GM18909 (cell line): ENCODE data around the gene APIP.

Experiments used
- ATAC-seq: cut with Tn5 transposase; IDR thresholded peaks from one replicate; pipeline ENCODE4 v1.9.1; 2021; ENCODE audit warnings: mild to moderate bottlenecking; ENCODE audit not compliant: unreplicated experiment, poor library complexity

The APIP gene, protein sequence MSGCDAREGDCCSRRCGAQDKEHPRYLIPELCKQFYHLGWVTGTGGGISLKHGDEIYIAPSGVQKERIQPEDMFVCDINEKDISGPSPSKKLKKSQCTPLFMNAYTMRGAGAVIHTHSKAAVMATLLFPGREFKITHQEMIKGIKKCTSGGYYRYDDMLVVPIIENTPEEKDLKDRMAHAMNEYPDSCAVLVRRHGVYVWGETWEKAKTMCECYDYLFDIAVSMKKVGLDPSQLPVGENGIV

DNA sequence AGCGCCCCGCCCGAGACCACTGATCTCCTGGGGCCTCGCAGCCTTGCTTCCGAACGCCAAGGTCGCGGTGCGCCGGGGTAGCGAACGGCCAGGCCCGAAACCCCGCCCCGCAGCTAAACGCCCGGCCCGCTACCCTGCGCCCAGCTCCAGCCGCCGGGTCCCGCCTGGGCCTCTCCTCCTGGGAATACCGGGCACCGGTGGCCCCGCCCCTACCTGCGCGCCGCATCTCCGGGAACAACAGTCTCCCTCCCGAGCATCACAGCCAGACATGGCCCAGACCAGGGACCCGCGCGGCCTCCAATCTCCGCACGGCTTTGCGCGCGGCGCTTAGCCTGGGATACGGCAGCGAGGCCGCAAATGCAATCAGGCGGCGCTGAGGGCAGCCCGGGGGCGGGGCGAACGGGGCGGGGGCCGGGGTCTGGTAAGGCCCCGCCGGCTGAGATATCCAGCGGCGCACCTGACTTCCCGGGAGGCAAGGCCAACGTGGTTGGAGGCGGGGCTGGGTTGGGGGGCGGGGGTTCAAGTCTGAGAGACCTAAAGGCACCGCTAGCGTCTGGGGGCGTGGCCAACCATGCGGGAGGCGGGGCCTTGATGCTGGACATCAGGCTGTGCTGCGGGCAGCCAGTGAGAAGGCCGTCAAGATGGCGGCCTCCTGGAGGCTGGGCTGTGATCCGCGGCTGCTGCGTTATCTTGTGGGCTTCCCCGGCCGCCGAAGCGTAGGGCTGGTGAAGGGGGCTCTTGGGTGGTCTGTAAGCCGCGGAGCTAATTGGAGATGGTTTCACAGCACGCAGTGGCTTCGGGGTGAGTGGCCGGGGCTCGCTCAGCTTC lies at the start of gene APIP, which contains the start of gene PDHX:
APIP (minus strand) TSS at position 365 of the 828 bp plus-strand sequence; CDS start at position 270, 95 bp downstream.
PDHX (plus strand) TSS at position 604 of the 828 bp plus-strand sequence; CDS start at position 642, 38 bp downstream.
- ATAC-seq, result peak; percentile 96

DNA sequence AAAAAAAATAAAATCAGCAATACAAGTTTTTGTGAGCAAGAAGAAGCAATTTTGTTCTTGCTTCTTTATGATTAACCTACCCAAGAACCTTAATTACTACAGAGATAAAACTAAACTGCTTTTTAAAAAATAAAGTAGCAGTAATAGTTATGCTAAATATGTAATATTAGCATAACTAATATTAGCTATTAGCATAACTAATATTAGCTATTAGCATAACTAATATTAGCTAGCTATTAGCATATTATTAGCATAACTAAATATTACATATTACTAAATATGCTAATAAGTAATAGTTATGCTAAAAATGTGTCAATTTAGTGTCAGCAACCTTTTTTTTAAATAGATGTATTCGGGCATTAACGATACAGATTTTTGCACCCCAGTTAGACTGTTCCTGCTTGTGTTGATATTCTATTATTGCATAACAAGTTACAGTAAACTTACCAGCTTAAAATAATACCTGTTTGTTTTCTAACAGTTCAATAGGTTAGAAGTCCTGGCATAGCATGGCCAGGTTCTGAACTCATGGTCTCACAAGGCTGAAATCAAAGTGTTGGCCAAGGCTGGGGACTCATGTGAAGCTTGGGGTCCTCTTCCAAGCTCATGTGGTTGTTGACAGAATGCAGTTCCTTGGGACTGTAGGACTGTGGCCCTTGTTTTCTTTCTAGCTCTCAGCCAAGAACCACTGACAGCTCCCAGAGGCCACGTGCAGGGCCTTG lies 48.6 kb upstream of the APIP start:
- ATAC-seq, result no peak

DNA sequence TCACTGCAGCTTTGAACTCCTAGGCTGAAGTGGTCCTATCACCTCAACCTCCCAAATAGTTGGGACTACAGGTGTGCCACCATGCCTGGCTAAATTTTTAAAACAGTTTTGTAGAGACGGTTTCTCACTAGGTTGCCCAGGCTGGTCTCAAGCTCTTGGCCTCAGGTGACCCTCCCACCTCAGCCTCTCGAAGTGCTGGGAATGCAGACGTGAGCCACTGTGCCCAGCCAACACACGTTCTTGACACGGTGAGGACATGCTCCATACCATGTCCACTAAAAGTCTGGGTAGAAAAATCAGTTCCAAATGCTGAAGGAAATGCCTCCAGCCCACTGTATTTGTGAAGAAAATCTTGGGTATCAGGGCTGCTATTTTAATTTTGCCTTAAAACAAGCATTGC lies 47.2 kb upstream of the APIP start:
- no peak for ATAC-seq

DNA sequence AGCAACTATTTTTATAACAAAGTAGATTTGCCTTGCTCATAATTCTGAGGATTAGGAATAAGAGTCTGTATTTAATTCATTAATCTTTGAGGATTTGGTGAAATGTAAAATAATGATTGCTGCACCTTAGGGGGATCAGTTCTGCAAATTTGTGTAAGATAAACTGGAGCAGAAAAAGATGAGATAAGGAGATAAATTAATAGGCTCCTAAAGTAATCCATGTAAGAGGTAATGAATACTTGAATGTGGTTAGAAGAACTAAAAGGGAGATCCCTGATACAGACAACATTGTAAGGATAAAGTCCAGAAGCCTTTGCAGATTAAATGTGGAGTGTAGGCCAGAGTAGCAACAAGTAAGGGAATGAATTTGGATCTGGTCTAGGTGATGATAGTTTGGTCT lies 45.9 kb upstream of the APIP start:
- ATAC-seq, result no peak

DNA sequence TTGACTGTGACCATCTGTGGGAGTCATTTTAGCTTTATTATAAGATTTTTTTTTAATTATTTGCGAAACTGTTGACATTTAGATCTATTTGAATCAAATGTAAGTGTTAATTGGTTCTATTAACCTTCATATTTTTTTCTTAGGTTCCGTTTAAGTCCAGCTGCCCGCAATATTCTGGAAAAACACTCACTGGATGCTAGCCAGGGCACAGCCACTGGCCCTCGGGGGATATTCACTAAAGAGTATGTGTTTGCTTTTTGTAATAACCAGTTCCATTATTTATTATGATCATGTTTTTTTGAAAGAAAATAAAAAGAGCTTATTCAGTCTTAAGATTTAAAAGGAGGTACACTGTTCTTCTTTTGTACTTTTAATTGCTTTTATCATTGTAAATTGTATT lies 44.1 kb upstream of the APIP start:
- ATAC-seq, result no peak

DNA sequence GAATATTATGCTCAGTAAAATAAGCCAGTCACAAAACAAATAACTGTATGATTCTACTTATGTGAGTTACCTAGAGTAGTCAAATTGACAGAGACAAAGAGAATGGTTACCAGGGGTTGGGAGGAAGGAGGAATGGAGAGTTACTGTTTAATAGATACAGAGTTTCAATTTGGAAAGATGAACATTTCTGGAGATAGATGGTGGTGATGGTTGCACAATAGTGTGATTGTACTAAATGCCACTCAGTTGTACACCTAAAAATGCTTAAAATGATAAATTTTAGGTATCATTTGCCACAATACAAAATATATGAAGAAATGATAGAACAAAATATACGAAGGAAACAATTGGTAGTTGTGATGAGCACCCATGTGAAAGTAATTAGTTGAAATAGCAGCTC lies 43.6 kb upstream of the APIP start:
- ATAC-seq, result no peak

DNA sequence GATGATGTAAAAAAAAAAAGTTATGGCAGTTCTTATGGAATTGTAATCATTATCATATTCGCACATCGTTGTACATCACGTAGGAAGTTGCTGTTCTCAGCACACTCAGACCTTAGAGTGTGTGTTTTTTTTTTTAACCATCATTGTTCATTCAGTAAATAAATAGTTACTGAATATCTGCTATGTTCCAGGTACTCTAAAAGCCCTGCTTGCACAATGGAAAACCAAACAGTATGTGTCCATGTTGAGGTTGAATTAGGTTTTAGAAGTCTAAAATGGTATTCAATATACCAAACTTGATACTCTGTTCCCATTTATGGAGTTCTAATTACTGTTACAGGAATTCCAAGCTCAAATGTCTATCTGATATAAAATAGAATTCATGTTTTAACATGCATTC lies 41.4 kb upstream of the APIP start:
- no peak for ATAC-seq

DNA sequence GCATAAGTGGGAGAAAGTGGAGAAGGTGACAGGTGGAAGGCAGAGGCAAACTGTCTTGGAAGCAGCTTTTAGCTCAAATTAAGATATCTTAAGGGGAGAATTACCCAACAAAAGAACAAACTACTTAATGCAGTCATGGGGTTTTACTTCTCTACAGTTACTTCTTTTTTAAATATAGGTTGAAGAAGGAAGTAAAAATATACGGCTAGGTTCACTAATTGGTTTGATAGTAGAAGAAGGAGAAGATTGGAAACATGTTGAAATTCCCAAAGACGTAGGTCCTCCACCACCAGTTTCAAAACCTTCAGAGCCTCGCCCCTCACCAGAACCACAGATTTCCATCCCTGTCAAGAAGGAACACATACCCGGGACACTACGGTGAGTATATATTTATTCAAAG lies 41.0 kb upstream of the APIP start:
- no peak for ATAC-seq

DNA sequence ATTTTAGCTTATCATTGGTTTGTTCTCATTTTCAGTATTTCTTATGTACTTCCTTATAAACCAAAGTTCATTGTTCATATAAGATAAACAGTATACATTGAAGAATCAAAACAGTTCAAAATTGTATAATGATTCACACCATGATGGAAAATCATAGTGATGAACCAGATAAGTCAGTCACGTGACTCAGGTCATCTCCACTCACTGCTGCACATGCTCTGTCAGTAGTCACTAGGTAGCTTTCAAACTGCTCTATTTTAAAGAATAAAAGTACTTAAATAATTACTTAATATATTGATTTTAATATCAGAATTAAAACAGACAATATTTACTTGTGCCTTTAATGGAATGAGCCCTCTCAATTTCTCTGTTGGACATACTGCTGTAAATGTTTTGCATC lies 37.8 kb upstream of the APIP start:
- ATAC-seq, result no peak

DNA sequence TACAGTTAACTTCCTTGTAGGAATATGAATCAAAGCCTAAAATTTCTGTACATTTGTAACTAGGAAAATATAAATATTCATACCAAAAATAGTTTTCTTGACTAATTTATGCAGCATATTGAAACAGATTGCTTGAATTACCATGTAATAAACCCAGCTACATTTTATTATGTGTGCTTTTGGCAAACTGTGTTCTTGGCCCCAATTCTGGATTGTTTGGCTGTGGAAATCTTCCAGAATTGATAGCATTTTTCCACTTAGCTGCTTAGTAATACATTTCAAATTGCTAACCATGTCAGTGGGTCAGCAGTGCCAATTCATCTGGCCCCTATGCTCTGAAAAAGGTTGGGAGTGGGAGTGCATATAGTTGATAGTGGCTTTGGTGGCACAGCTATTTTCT lies 32.5 kb upstream of the APIP start:
- no peak for ATAC-seq

DNA sequence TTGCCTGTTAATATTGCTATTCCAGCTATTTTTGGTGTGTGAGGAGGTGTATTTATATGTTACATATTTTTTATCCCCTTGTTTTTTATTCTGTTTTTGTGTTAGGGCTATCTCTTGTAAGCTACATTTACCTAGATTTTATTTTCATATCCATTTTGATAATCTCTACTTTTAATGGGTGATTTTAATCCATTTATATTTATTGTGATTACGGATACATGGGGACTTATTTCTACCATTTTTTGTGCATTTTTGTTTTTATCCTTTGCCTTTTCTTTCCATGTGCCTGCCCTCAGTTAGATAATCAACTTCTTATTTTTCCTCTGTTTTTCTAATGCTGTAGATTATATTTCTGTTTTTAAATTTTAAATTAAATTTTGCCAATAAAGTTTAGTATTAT lies 28.5 kb upstream of the APIP start:
- ATAC-seq, result no peak

DNA sequence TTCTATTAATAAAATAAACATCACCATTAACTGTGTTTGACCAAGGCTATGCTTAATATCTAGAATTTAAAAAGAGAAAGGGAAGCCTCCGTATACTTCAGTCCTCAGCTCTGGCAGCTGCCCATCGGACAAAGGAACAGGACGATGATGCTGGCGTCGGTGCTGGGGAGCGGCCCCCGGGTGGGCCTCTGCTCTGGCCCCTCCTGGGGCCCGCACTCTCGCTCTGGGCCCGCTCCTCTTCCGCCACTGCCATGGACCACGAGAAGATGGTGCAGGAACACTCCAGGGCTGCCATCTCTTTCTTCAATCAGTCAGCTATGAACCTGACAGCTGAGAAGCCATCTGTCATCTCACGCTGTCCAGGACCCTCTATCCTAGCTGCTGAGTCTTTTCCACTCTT lies 25.5 kb upstream of the APIP start:
- ATAC-seq, result no peak

DNA sequence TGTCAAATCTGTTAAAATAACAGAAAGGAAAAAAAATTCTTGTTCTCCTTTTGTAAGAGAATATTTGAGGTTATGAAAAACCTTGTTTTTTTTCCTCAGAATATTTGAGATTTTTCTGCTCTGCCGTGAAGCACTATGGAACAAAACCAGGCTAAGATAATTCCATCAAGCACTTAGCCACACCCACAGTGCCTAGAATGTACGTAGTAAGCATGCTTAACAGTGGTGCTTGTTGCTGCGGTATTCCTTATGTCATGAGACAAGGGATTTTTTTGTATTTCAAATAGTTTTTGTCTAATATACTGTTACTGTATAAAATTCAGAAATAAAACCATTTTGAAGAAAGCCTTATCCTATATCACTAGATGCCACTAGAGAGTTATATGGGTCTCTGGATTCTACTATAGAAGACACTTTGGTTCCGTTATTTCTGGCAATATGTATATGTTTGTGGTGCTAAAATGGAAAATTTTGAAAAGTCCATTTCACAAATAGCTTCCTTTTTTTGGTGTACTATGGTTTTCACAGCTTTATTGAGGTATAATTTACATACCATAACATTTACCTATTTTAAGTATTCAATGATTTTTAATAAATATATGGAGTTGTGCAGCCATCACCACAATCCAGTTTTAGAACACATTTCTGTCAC lies 24.0 kb upstream of the APIP start:
- ATAC-seq, result no peak

DNA sequence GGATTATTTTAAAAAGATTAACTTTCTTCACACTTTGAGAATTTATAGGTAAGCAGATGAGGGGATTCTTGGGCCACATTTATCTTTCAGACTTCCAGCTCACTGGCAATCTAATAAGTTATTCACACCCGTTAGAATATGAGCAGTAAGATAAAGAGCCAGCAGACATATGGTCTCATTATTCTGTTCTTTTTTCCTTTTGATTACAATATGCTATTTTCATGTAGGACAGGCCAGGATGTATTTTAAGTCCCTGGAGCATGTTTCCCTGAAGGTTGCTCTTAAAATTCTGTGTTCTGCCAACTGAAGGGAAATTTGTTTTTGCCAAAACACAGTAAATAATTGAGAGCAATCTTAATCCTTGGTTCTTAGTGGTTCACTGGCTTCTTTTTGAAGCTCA lies 22.4 kb upstream of the APIP start:
- no peak for ATAC-seq

DNA sequence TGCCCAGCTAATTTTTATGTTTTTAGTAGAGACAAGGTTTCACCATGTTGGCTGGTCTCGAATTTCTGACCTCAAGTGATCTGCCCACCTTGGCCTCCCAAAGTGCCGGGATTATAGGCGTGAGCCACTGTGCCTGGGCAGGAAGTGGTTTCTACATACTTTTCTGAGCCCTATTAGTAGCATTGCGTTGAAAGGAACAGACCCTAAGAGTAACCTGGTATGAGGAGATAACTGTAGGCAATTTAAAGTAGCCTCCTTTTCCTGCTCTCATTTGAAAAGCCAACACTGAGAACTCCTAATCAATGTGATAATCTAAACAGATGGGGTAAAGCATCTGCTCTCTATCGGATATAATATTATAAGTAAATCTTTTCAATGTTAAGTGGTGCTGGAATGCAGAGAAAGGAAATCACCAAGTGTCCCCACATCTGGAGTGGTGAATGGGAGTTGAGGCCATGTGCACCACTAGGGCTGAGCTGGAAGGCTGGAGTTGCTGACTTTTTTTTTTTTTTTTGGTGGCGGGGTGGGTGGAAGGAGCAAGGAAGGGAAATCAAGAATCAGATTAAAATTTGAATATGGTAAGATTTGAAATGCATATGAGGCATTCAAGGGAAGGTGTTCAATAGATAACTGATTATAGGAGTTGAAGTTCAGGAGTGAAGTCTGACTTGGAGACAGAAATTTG lies 20.9 kb upstream of the APIP start:
- no peak for ATAC-seq

DNA sequence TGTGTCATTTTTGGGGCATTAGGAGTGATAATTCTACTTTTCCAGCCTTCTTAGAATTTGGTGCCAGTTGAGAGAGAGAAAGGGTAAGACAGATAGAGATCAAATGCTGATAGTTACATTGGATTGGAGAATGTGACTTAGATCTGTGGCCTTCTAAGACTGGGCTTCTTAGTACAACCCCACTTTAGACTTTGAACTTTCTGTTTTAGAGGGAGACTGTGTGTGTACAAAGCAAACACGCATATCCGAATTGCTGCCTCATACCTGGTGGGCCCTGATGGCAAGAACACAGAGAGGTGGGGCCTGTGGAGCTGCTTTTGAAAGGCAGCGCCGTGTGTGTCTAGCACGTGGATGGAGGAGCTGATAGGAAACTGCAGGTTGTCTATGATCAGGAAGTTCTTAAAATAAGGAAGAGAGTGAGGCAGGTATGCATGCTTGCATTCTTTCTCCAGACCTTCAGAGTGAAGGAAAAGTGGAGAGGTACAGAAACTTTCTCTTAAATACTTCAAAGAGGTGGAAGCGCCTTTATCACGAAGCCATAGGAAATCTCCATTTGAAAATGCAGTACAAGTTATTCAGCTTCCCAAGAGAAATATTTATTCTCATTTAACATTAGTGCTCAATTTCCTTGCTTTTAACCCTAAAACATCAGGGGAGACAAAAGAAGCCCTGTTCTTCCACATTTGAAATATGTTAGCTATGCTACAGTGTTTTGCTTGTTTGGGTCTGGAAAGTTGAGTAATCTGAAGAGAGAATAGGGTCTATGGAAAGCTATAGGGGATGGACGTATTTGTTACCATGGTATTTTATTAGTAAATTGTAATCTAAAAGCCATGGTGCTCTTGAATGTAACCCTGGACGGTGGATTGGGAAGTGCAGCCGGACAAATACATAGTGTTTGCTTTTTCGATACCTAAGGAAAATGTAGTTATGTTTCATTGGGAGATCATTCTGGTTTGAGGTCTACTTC lies 13.9 kb upstream of the APIP start:
- no peak for ATAC-seq

DNA sequence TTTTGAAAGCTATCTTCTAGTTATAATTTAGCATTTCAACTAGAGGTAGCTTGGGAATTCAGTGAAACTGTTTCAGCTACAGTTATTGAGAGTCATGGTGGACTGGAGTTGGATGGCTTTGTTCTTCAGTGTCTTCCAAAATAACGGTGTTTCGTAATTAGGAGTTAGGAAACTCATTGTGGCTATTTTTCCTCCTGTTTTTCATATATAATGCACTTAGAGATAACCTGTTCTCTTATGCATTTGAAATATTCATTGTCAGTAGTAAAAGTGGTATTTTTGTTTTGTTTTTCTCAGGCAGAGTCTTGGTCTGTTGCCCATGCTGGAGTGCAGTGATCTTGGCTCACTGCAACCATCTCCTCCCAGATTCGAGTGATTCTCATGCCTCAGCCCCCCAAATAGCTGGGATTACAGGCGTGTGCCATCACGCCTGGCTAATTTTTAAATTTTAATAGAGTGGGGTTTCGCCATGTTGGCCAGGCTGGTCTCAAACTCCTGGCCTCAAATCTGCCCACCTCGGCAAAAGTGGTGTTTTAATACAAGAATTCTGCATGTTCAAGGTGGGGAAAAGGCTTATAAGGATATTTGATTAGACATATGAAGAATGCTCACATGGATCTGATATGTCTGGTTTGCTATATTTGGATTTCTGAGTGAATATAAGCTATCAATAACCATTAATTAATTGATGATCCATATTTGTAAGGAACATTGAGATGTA lies 12.9 kb upstream of the APIP start:
- no peak for ATAC-seq

DNA sequence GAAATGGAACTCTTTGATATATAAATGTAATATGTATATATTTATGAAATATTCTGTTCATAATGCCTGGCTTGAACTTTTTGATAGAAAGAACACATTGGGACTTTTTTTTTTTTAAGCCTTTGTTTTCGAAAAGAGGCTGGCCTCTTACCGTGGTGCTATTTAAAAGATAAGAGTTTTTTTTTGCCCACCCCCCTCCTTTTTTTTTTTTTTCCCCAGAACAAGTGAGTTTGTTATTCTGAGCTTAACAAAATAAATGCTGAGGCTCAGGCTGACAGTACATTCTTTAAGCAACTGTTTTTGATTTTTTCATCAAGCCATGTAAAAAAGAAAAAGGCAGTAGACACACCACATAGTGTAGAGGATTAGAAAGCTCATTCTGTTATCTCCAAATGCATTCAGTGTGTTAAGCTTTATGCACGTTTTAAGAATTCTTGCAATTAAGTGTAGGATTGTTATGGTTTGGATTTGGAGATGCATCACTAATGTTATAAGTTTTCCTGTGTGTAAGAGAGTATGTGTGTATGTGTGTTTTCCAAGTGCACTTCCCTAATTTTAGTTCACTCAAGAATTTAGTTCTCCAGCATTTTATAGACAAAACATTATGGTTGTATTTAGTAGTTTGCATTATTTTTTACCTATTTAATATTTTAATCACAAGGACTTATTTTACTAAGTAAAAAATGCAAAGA lies 12.2 kb upstream of the APIP start:
- ATAC-seq, result no peak
